Caco-2 (cell line): ENCODE results near the gene TMEM129. TPM values are rescaled to one million over a fixed set of nuclear protein-coding genes. Genes with fewer than 3 reads are reported as not detected.

Experiments
- BruUV-seq: library from RNA; stranded (reverse); fragments of 400-500 nt; replicated peaks from 2 replicates; lab custom pipeline; 2021; lab: Mats Ljungman, UMichigan
- CTCF ChIA-PET: fragments of 300-600 bp; sonication (Branson Sonifier 250); formaldehyde crosslinking; loops from one replicate; lab custom pipeline; 2022; ENCODE audit warnings: antibody characterized with exemption; lab: Charles Lee
- POLR2A ChIA-PET: fragments of 300-600 bp; sonication (Branson Sonifier 250); formaldehyde crosslinking; loops from one replicate; lab custom pipeline; 2022; ENCODE audit warnings: antibody characterized with exemption; lab: Charles Lee
- DNase-seq, 2 experiments: peaks; one replicate each; pipeline versions ENCODE4 v3.0.0 to v3.0.0-alpha.2; 2020 to 2022
- H3K27me3 ChIP-seq: replicated peaks from 2 replicates; pipeline ENCODE4 v1.6.0; 2011; ENCODE audit warnings: low read length; ENCODE audit not compliant: control insufficient read depth, insufficient read depth
- H3K36me3 ChIP-seq: 2 replicates; pipeline ENCODE4 v1.5.1; 2011; ENCODE audit warnings: low read length; ENCODE audit not compliant: control insufficient read depth, insufficient read depth
- H3K4me1 ChIP-seq: fragments of 250-450 bp; sonication (Bioruptor Pico); 2 replicates; pipeline ENCODE4 v1.5.1; 2020; ENCODE audit warnings: mild to moderate bottlenecking
- H3K4me3 ChIP-seq: 2 replicates; pipeline ENCODE4 v1.5.1; 2011; ENCODE audit warnings: low read depth, mild to moderate bottlenecking, control low read depth, low read length
- H3K9me3 ChIP-seq: fragments of 250-450 bp; sonication (Bioruptor Pico); 2 replicates; pipeline ENCODE4 v1.5.1; 2020; ENCODE audit warnings: mild to moderate bottlenecking, moderate library complexity
- H3K27ac Mint-ChIP-seq: one replicate; pipeline ENCODE4 v1.8.0; 2022; ENCODE audit warnings: mixed read lengths; ENCODE audit not compliant: unreplicated experiment
- H3K27me3 Mint-ChIP-seq: one replicate; pipeline ENCODE4 v1.8.0; 2022; ENCODE audit warnings: mixed read lengths; ENCODE audit not compliant: insufficient read depth, unreplicated experiment
- H3K36me3 Mint-ChIP-seq: one replicate; pipeline ENCODE4 v1.8.0; 2022; ENCODE audit warnings: mild to moderate bottlenecking, mixed read lengths; ENCODE audit not compliant: insufficient read depth, unreplicated experiment
- H3K4me1 Mint-ChIP-seq: one replicate; pipeline ENCODE4 v1.8.0; 2022; ENCODE audit warnings: low read depth, mixed read lengths; ENCODE audit not compliant: unreplicated experiment
- H3K4me3 Mint-ChIP-seq: one replicate; pipeline ENCODE4 v1.8.0; 2022; ENCODE audit warnings: mild to moderate bottlenecking, moderate library complexity, mixed read lengths; ENCODE audit not compliant: unreplicated experiment
- H3K9me3 Mint-ChIP-seq: one replicate; pipeline ENCODE4 v1.8.0; 2022; ENCODE audit warnings: mixed read lengths; ENCODE audit not compliant: unreplicated experiment
- CTCF ChIP-seq, 2 experiments: fragments of 200-600 bp in 1 of 2; IDR thresholded peaks; 1 replicate in 1 of 2; 2 replicates in 1 of 2; pipeline versions ENCODE4 v1.5.1 to v1.8.0; 2011 to 2022; ENCODE audit warnings: antibody characterized with exemption in 1 of 2, control low read depth in 1 of 2, inconsistent platforms in 1 of 2, low read depth in 1 of 2, low read length in 1 of 2, mild to moderate bottlenecking in 1 of 2, moderate library complexity in 1 of 2; ENCODE audit not compliant: insufficient read depth in 1 of 2, severe bottlenecking in 1 of 2, unreplicated experiment in 1 of 2
- intact Hi-C: fragments of 100-400 bp; cut with micrococcal nuclease; formaldehyde crosslinking; loops from one replicate; pipeline ENCODE4 v1.10.0; 2022; ENCODE audit not compliant: unreplicated experiment
- total RNA-seq: library from RNA; stranded (reverse); gene quantifications from 2 replicates; pipeline ENCODE4 v1.2.3, GENCODE V29; 2022

The TMEM129 gene
- total RNA-seq, 1 experiment from 2014 or later, result 39.0 TPM

GRCh38 chr4:1713003-1713851, 7.9 kb downstream of the TMEM129 start:
- Mint-ChIP-seq H3K9me3 (no peaks in the 10 kb centered on the region), H3K4me3 (peak overlapping the region; percentile 99), H3K27ac (peak overlapping the region; percentile 99), H3K36me3 (peaks cover 67% of the 10 kb centered on the region), H3K4me1 (peaks cover 27% of the 10 kb centered on the region), H3K27me3 (no peaks in the 10 kb centered on the region)
- POLR2A ChIA-PET, result interaction anchor here (1.3 to 2.0 kb wide), 2 partner anchors 8 to 20 kb away, joined by 16 to 42 read pairs; partner anchors contain the start of genes TACC3 and TMEM129
- Histone ChIP-seq H3K4me3 (peak overlapping the region; percentile 68), H3K9me3 (no peaks in the 10 kb centered on the region), H3K27me3 (no peaks in the 10 kb centered on the region), H3K4me1 (peaks cover 22% of the 10 kb centered on the region), H3K36me3 (peaks cover 1% of the 10 kb centered on the region; the same call in 1 of the 2 replicates)
- TF ChIP-seq CTCF (IDR thresholded peaks at IDR 0.05; ENCODE audit: insufficient read depth in 1 of 2, low read depth in 1 of 2, low read length in 1 of 2, severe bottlenecking in 1 of 2, unreplicated experiment in 1 of 2), result no peak
- peak in 1 of 2 experiments; percentile 75 for DNase-seq
- CTCF ChIA-PET, result interaction anchor here (0.6 to 1.8 kb wide), 2 partner anchors 20 to 55 kb away, joined by 4 to 13 read pairs; no protein-coding TSS in a partner anchor
- TSS peak; percentile 73 for BruUV-seq
- intact Hi-C loops, result loop anchor here (1.0 to 5.0 kb wide), 3 partner anchors 8 to 549 kb away; partner anchors contain the start of genes MXD4, TACC3 and TMEM129

GRCh38 chr4:1712216-1713002, 8.7 kb downstream of the TMEM129 start, which contains the start of gene SLBP:
Gene SLBP, minus strand, starts transcription at chr4:1712319. Its CDS starts 131 bp downstream, at chr4:1712188.
- no TSS peak for BruUV-seq
- peaks cover 72% of the 10 kb centered on the region for H3K36me3 Mint-ChIP-seq
- H3K9me3 ChIP-seq, result no peaks in the 10 kb centered on the region
- peaks cover 29% of the 10 kb centered on the region for H3K4me1 ChIP-seq
- H3K4me3 ChIP-seq, result peak within 1 kb of the TSS; percentile 68
- CTCF ChIA-PET, result interaction anchor here (0.6 to 1.8 kb wide), 4 partner anchors 9 to 56 kb away, joined by 4 to 13 read pairs (median 6); partner anchors contain the start of genes TACC3 and TMEM129
- H3K4me3 Mint-ChIP-seq, result peak within 1 kb of the TSS; percentile 99
- POLR2A ChIA-PET, result interaction anchor here (0.6 to 2.0 kb wide), 7 partner anchors 9 to 367 kb away, joined by 3 to 42 read pairs (median 6); partner anchors contain the start of genes NSD2, TACC3, TMEM129 and UVSSA
- no peaks in the 10 kb centered on the region for H3K9me3 Mint-ChIP-seq
- peaks cover under 1% of the 10 kb centered on the region; the same call in 1 of the 2 replicates for H3K36me3 ChIP-seq
- peak within 1 kb of the TSS; percentile 99 for H3K27ac Mint-ChIP-seq
- DNase-seq, result peak; percentile 97 to 98
- TF ChIP-seq CTCF (IDR thresholded peaks at IDR 0.05; ENCODE audit: insufficient read depth in 1 of 2, low read depth in 1 of 2, low read length in 1 of 2, severe bottlenecking in 1 of 2, unreplicated experiment in 1 of 2), result no peak
- H3K27me3 Mint-ChIP-seq, result no peaks in the 10 kb centered on the region
- H3K27me3 ChIP-seq, result no peaks in the 10 kb centered on the region
- peaks cover 29% of the 10 kb centered on the region for H3K4me1 Mint-ChIP-seq
- intact Hi-C loops, result loop anchor here (1.0 to 5.0 kb wide), 3 partner anchors 9 to 550 kb away; partner anchors contain the start of genes MXD4, TACC3 and TMEM129
